ENCODE data around the gene MBD3L2.
A peak's percentile ranks its signal among the peaks of the same experiment; 100 is the strongest.

The MBD3L2 gene

DNA sequence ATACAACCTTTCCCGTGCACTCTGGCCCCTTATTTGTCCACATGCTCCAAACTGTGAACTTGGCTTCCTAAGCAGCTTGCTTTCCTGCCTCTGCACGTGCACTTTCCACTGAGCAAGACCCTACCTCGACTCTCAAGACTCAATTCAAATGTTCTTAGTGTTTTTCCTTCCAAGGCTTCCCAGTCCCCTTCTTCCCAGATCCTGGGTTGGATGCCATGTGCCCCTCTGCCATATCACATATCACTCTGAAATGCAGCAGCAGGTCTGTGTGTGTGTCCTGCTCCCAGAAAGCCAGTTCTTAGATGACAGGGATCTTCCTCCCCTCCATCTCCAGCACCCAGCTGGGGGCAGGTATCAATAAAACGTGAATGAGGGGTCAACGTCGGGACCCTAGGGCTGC lies 23.4 kb downstream of the MBD3L2 start:
- Histone ChIP-seq H3K9ac (ENCODE audit: low read depth, low read length) (no peak overlapping the region), H3K4me1 (ENCODE audit: insufficient read depth, low read length) (no peaks in the 10 kb centered on the region; the same call in 1 of the 2 replicates), H3K9me3 (ENCODE audit: control insufficient read depth, insufficient read depth, low read length) (peaks cover 19% of the 10 kb centered on the region), H3K36me3 (ENCODE audit: insufficient read depth, low read length) (peaks cover 38% of the 10 kb centered on the region)

DNA sequence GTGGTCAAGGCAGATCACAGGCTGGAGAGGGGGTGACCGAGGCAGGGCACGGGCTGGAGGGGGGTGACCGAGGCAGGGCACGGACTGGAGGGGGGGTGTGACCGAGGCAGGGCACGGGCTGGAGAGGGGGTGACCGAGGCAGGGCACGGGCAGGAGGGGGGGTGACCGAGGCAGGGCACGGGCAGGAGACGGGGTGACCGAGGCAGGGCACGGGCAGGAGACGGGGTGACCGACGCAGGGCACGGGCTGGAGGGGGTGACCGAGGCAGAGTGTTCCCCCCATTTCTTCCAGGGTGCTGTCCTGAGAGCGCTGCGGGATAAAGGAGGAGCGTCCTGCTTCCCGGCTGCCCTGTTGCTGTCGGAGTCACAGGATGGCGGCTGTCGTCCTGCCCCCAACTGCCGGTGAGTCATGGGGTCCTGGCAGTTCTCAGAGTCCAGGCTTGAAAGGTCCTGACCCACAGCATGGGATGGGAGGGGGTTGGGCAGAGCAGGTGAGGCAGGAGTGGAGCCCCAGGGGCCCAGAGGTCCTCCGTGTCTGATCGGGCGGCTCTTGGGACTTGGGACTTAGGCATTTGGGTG lies 25.7 kb downstream of the MBD3L2 start:
- Histone ChIP-seq H3K9me3 (ENCODE audit: control insufficient read depth, insufficient read depth, low read length) (peaks cover 38% of the 10 kb centered on the region), H3K36me3 (ENCODE audit: insufficient read depth, low read length) (peaks cover 53% of the 10 kb centered on the region), H3K4me1 (ENCODE audit: insufficient read depth, low read length) (no peaks in the 10 kb centered on the region), H3K9ac (ENCODE audit: low read depth, low read length) (no peak overlapping the region)

DNA sequence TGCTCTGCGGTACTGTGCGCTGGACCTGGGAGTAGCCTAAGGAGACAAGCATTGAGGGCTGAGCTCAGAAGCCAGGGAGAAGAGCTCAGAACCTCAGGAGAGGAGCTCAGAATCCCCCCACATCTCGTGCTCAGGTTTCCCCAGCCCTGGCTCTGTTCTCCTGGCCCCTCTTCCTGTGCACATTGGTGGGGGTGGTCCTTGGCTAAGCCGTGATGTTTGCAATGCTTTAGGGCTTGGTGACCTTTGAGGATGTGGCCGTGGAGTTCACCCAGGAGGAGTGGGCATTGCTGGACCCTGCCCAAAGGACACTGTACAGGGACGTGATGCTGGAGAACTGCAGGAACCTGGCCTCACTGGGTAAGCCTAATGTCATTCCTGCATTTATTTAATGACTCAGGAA lies 27.0 kb downstream of the MBD3L2 start:
- Histone ChIP-seq H3K36me3 (ENCODE audit: insufficient read depth, low read length) (peaks cover 66% of the 10 kb centered on the region), H3K9ac (ENCODE audit: low read depth, low read length) (no peak overlapping the region), H3K4me1 (ENCODE audit: insufficient read depth, low read length) (no peaks in the 10 kb centered on the region), H3K9me3 (ENCODE audit: control insufficient read depth, insufficient read depth, low read length) (peaks cover 50% of the 10 kb centered on the region)

GRCh38 chr19:7078008-7078407 lies 28.9 kb downstream of the MBD3L2 start:
- peaks cover 72% of the 10 kb centered on the region for H3K36me3 ChIP-seq (ENCODE audit: insufficient read depth, low read length)
- no peaks in the 10 kb centered on the region for H3K4me1 ChIP-seq (ENCODE audit: insufficient read depth, low read length)
- peaks cover 66% of the 10 kb centered on the region for H3K9me3 ChIP-seq (ENCODE audit: control insufficient read depth, insufficient read depth, low read length)
- no peak overlapping the region for H3K9ac ChIP-seq (ENCODE audit: low read depth, low read length)

DNA sequence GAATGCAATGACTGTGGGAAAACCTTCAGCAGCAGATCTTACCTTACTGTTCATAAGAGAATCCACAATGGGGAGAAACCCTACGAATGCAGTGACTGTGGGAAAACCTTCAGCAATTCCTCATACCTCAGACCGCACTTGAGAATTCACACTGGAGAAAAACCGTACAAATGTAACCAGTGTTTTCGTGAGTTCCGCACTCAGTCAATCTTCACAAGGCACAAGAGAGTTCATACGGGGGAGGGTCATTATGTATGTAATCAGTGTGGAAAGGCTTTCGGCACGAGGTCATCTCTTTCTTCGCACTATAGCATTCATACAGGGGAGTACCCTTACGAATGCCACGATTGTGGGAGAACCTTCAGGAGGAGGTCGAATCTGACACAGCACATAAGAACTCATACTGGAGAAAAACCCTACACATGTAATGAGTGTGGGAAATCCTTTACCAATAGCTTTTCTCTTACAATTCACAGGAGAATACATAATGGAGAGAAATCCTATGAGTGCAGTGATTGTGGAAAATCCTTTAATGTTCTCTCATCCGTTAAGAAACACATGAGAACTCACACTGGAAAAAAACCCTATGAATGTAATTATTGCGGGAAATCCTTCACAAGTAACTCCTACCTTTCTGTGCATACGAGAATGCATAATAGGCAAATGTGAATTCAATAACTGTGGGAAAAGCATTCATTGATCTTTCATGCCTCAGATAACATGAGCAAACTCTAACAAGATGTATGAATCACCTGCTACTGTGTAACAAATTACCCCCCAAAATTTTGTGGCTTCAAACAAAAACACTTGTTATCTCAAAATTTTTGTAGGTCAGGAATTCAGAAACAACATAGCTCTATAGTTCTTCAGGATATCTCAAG lies 34.2 kb downstream of the MBD3L2 start:
- no peaks in the 10 kb centered on the region for H3K4me1 ChIP-seq (ENCODE audit: insufficient read depth, low read length)
- H3K36me3 ChIP-seq (ENCODE audit: insufficient read depth, low read length) = peaks cover 60% of the 10 kb centered on the region
- H3K9me3 ChIP-seq (ENCODE audit: control insufficient read depth, insufficient read depth, low read length) = peaks cover 79% of the 10 kb centered on the region
- H3K9ac ChIP-seq (ENCODE audit: low read depth, low read length) = no peak overlapping the region

DNA sequence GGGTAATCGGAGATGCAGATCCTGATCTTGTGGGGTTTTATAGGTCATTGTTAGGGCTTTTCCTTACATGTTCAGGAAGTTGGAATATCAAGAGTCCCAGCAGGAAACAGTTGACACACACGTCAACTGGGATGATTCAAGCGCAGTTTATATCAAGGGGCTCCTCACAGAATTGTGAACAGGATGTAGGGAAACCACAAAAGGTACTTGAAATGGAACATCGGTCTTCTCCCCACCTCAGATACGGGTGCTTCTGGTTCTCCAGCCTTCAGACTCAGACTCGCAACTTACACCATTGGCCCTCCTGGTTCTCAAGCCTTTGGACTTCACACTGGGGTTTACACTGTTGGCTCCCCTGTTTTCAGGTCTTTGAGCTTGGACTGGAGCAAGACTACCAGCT lies 39.9 kb downstream of the MBD3L2 start:
- H3K4me1 ChIP-seq (ENCODE audit: insufficient read depth, low read length) = no peaks in the 10 kb centered on the region
- H3K9me3 ChIP-seq (ENCODE audit: control insufficient read depth, insufficient read depth, low read length) = peaks cover 34% of the 10 kb centered on the region
- H3K9ac ChIP-seq (ENCODE audit: low read depth, low read length) = no peak overlapping the region
- H3K36me3 ChIP-seq (ENCODE audit: insufficient read depth, low read length) = peaks cover 18% of the 10 kb centered on the region

DNA sequence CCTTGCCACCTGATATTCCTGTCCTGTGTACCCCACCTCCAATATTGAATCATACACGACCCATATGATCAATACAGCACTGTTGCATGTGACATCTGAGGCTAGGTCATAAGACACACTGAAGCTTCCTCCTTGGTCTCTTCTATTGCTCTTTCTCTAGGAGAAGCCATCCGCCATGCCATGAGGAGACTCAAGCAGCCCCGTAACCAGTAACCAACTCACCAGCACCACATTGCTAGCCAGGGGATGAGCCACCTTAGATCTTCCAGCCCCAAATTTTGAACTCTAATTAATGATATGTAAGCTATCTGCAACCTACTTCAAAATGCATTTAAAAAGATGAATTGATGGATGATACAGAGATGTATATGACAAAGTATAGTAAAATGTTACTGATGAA lies 49.0 kb downstream of the MBD3L2 start:
- Histone ChIP-seq H3K9ac (ENCODE audit: low read depth, low read length) (peak overlapping the region; percentile 94; the same call in 1 of the 2 replicates), H3K36me3 (ENCODE audit: insufficient read depth, low read length) (peaks cover 6% of the 10 kb centered on the region; the same call in 1 of the 2 replicates), H3K9me3 (ENCODE audit: control insufficient read depth, insufficient read depth, low read length) (peaks cover 4% of the 10 kb centered on the region; the same call in 1 of the 2 replicates), H3K4me1 (ENCODE audit: insufficient read depth, low read length) (no peaks in the 10 kb centered on the region)

- H3K4me1 ChIP-seq (ENCODE audit: insufficient read depth, low read length) = no peaks in the 10 kb centered on the region
Measured at GRCh38 chr19:7098701-7099596, 49.8 kb downstream of the MBD3L2 start.

GRCh38 chr19:7099597-7099921 lies 50.4 kb downstream of the MBD3L2 start:
- peaks cover 4% of the 10 kb centered on the region; the same call in 1 of the 2 replicates for H3K9me3 ChIP-seq (ENCODE audit: control insufficient read depth, insufficient read depth, low read length)
- H3K36me3 ChIP-seq (ENCODE audit: insufficient read depth, low read length) = peaks cover 6% of the 10 kb centered on the region; the same call in 1 of the 2 replicates
- peak overlapping the region; percentile 94; the same call in 1 of the 2 replicates for H3K9ac ChIP-seq (ENCODE audit: low read depth, low read length)
- no peaks in the 10 kb centered on the region for H3K4me1 ChIP-seq (ENCODE audit: insufficient read depth, low read length)

More at GRCh38 chr19:7098701-7099596, 49.8 kb downstream of the MBD3L2 start:
- H3K9me3 ChIP-seq (ENCODE audit: control insufficient read depth, insufficient read depth, low read length) = peaks cover 4% of the 10 kb centered on the region; the same call in 1 of the 2 replicates
- H3K9ac ChIP-seq (ENCODE audit: low read depth, low read length) = peak overlapping the region; percentile 94
- peaks cover 6% of the 10 kb centered on the region; the same call in 1 of the 2 replicates for H3K36me3 ChIP-seq (ENCODE audit: insufficient read depth, low read length)

Measured in ES-I3 (cell line).